Adrenal gland (tissue), 12 donors: ENCODE measurements around the gene GALNT10. TPM values are rescaled to one million over a fixed set of nuclear protein-coding genes. Genes with fewer than 3 reads are reported as not detected.

Source experiments
- DNase-seq, 7 donors: peaks; one replicate each; pipeline ENCODE4 v3.0.0-alpha.2; 2019 to 2020
- H3K27ac ChIP-seq, 5 donors: fragments of 200-600 bp; sonication (generic) in 4 of 5; 1 replicate in 3 of 5; 2 replicates in 2 of 5; pipeline versions ENCODE4 v1.5.1 to v1.8.0; 2016 to 2020; ENCODE audit warnings: mild to moderate bottlenecking in 1 of 5
- H3K27me3 ChIP-seq: fragments of 200-600 bp; 2 replicates; pipeline ENCODE4 v1.8.0; 2021
- H3K36me3 ChIP-seq, 2 donors: fragments of 200-600 bp; replicated peaks in 1 of 2; 1 replicate in 1 of 2; 2 replicates in 1 of 2; pipeline versions ENCODE4 v1.5.1 to v1.8.0; 2018 to 2022
- H3K4me1 ChIP-seq, 2 donors: fragments of 200-600 bp; replicated peaks in 1 of 2; 1 replicate in 1 of 2; 2 replicates in 1 of 2; pipeline versions ENCODE4 v1.5.1 to v1.8.0; 2018 to 2021
- H3K4me3 ChIP-seq, 4 donors: fragments of 200-600 bp; sonication (generic) in 3 of 4; one replicate each; pipeline ENCODE4 v1.5.1; 2016 to 2018
- H3K9me3 ChIP-seq, 3 donors: fragments of 200-600 bp; sonication (generic) in 1 of 3; replicated peaks in 1 of 3; 1 replicate in 2 of 3; 2 replicates in 1 of 3; pipeline versions ENCODE4 v1.5.1 to v1.8.0; 2016 to 2021
- CTCF ChIP-seq, 6 experiments: fragments of 450-650 bp in 4 of 6; fragments of 200-600 bp in 2 of 6; sonication (generic) in 1 of 6; IDR thresholded peaks; 1 replicate in 5 of 6; 2 replicates in 1 of 6; pipeline versions ENCODE4 v1.5.1 to v1.8.0; 2016 to 2021; ENCODE audit warnings: antibody characterized with exemption in 6 of 6, mild to moderate bottlenecking in 2 of 6, moderate library complexity in 1 of 6
- POLR2A ChIP-seq, 2 donors: fragments of 450-650 bp; IDR thresholded peaks; one replicate each; pipeline ENCODE4 v1.6.1; 2017; ENCODE audit warnings: antibody characterized with exemption in 2 of 2, mild to moderate bottlenecking in 2 of 2, moderate library complexity in 1 of 2
- WGBS, 4 donors: extraction: QIAGEN DNeasy Blood & Tissue Kit in 2 of 4; methylation state at CpG; one replicate each; pipeline versions ENCODE4 v1.1.5 to v1.1.7; 2013 to 2017; 5-methylcytosine and 5-hydroxymethylcytosine counted together
- intact Hi-C, 2 donors: fragments of 100-400 bp; cut with DNase I; formaldehyde crosslinking; loops; one replicate each; pipeline versions ENCODE4 v1.14.1 to v1.15.0; 2022 to 2023
- polyA plus RNA-seq, 3 donors: library from polyadenylated mRNA; stranded (reverse); fragments of 200-250 nt in 2 of 3; fragments of 350-450 nt in 1 of 3; fragmentation: Illumina TruSeq in 1 of 3; extraction: RNeasy Lipid Tissue Mini Kit (QIAGEN cat#74804) in 1 of 3; gene quantifications; one replicate each; pipeline ENCODE4 v1.2.3, GENCODE V29; 2013 to 2014
- total RNA-seq, 9 donors: library from RNA; depleted of rRNA in 4 of 9; stranded (reverse); fragments of >200 nt in 4 of 9; fragments of 120-200 nt in 1 of 9; fragmentation: NEBNext Ultra II Directional in 1 of 9; extraction: Animal tissue kit (Norgen Biotek cat#: 25700) in 1 of 9; gene quantifications; one replicate each; pipeline versions ENCODE4 v1.1.0 to v1.2.4, GENCODE V29; 2013 to 2023
- donor health status: healthy with polysubstance abuse.
- donor health status: Bipolar disorder and iron deficiency.
- donor health status: DM: yes; HTN: yes; CAD: no.
- donor health status: DM: no; HTN: no; CAD: no.
- donor health status: DM: no; HTN: no; CAD: no.
- donor health status: DM: yes; HTN: yes; CAD: no.

The GALNT10 gene
- total and polyA plus RNA-seq, 12 donors: 5.6 to 74.1 (median 43.4) TPM

GRCh38 chr5:154189819-154190594, 526 bp upstream of the GALNT10 start:
- H3K27ac ChIP-seq: peak overlapping the region; percentile 10 to 97 (median 55)
- peaks cover 21 to 38% of the 10 kb centered on the region in 2 donors for H3K4me1 ChIP-seq
- no peaks in the 10 kb centered on the region for H3K27me3 ChIP-seq
- no peaks in the 10 kb centered on the region for H3K36me3 ChIP-seq
- intact Hi-C loops: loop anchor here in 1 of 2 donors (5.0 kb wide), 1 partner anchor 212 kb away; no protein-coding TSS in a partner anchor
- H3K9me3 ChIP-seq: no peaks in the 10 kb centered on the region
- 0 to 1% (median 0%) methylated on average over 7 to 67 of the region's 67 CpGs; no CpG with 5 or more reads in 1 of the 4 donors for WGBS, 4 donors
- peak; percentile 86 to 90 (median 89) for DNase-seq
- peak overlapping the region in 3 of 4 donors; percentile 44 to 85 (median 79) for H3K4me3 ChIP-seq
- TF ChIP-seq POLR2A (IDR thresholded peaks at IDR 0.05) (peak in 1 of 2 donors; percentile 56), CTCF (IDR thresholded peaks at IDR 0.05) (peak; percentile 7 to 43 (median 32))

GRCh38 chr5:154191467-154192261, 1.1 kb downstream of the GALNT10 start:
- DNase-seq: peak in 5 of 7 donors; percentile 19 to 69 (median 51)
- Histone ChIP-seq H3K27ac (peak overlapping the region in 2 of 5 donors; percentile 19 to 42), H3K9me3 (no peaks in the 10 kb centered on the region), H3K27me3 (no peaks in the 10 kb centered on the region), H3K4me1 (peaks cover 21 to 38% of the 10 kb centered on the region in 2 donors), H3K36me3 (no peaks in the 10 kb centered on the region), H3K4me3 (peak overlapping the region in 1 of 4 donors; percentile 79)
- intact Hi-C loops: loop anchor here in 1 of 2 donors (5.0 kb wide), 1 partner anchor 211 kb away; no protein-coding TSS in a partner anchor
- no peak for TF ChIP-seq CTCF (IDR thresholded peaks at IDR 0.05)
- 11 to 18% (median 14%) methylated on average over 10 of the region's 10 CpGs for WGBS, 4 donors

GRCh38 chr5:154193283-154193682, 2.8 kb downstream of the GALNT10 start:
- peaks cover 21 to 46% of the 10 kb centered on the region in 2 donors for H3K4me1 ChIP-seq
- TF ChIP-seq POLR2A (IDR thresholded peaks at IDR 0.05) (no peak), CTCF (IDR thresholded peaks at IDR 0.05) (no peak)
- no peak overlapping the region for H3K4me3 ChIP-seq
- 64 to 74% (median 69%) methylated on average over 3 of the region's 3 CpGs for WGBS, 4 donors
- no peak for DNase-seq
- intact Hi-C loops: loop anchor here in 1 of 2 donors (5.0 kb wide), 1 partner anchor 209 kb away; no protein-coding TSS in a partner anchor
- H3K27ac ChIP-seq: no peak overlapping the region
- no peaks in the 10 kb centered on the region for H3K27me3 ChIP-seq
- no peaks in the 10 kb centered on the region for H3K9me3 ChIP-seq
- no peaks in the 10 kb centered on the region for H3K36me3 ChIP-seq

GRCh38 chr5:154193701-154194121, 3.2 kb downstream of the GALNT10 start:
- intact Hi-C loops: loop anchor here in 1 of 2 donors (5.0 kb wide), 1 partner anchor 209 kb away; no protein-coding TSS in a partner anchor
- Histone ChIP-seq H3K36me3 (no peaks in the 10 kb centered on the region), H3K4me1 (peaks cover 21 to 46% of the 10 kb centered on the region in 2 donors), H3K4me3 (no peak overlapping the region), H3K9me3 (no peaks in the 10 kb centered on the region), H3K27me3 (no peaks in the 10 kb centered on the region), H3K27ac (no peak overlapping the region)
- no peak for DNase-seq
- 63 to 77% (median 76%) methylated on average over 1 of the region's 1 CpG for WGBS, 4 donors
- no peak for TF ChIP-seq POLR2A (IDR thresholded peaks at IDR 0.05)
- no peak for TF ChIP-seq CTCF (IDR thresholded peaks at IDR 0.05)
